HG02852 (cell line): ENCODE data around the gene GRB10.

ENCODE experiments used
- ATAC-seq: cut with Tn5 transposase; IDR thresholded peaks from one replicate; pipeline ENCODE4 v1.9.1; 2021; ENCODE audit warnings: mild to moderate bottlenecking, moderate library complexity; ENCODE audit not compliant: unreplicated experiment

GRB10 gene

GRCh38 chr7:50782375-50783208 lies at the start of gene GRB10:
Gene GRB10, minus strand, starts transcription at chr7:50782896. Its CDS starts 50,574 bp downstream, at chr7:50732322.
- no peak for ATAC-seq

DNA sequence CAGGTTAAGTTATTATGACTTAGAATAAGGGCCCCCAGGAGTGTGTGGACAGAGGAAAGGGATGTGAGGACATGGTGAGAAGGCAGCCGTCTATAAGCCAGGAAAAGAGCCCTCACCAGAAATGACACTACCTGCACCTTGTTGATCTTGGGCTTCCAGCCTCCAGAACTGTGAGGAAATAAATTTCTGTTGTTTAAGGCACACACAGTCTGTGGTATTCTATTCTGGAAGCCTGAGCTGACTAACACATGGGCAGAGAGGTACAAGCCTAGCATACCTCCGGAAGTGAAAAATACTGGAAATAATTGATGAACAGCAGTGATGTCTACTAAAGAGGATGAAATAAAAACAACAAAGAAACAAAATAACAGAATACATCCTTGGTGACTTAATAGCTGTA lies 46.1 kb upstream of the GRB10 start:
- no peak for ATAC-seq

- ATAC-seq, result no peak
These were observed 45.4 kb upstream of the GRB10 start for GRCh38 chr7:50828116-50828515.

DNA sequence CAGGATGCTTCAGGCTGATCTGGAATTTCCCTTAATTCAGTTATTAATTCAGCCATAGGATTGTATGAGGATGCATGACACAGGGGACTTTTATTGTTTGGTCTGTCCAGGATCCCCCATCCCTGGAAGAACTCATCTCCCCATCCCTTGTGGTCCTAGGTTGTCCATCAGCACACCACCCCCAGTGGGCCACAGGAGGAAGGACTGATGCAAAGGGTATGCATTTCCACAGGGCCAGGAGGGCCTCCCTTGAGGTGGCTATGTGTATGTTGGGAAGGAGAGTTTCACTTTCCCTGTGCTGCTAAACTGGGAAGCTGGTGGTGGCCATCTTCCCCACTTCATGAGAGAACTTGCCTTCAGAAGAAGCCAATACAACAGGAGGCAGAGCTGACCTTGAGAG lies 44.6 kb upstream of the GRB10 start:
- no peak for ATAC-seq

- ATAC-seq, result no peak
These were observed 43.9 kb upstream of the GRB10 start for GRCh38 chr7:50826371-50827172.

GRCh38 chr7:50825465-50825864 lies 42.8 kb upstream of the GRB10 start:
- no peak for ATAC-seq

- ATAC-seq, result no peak
These were observed 42.2 kb upstream of the GRB10 start for GRCh38 chr7:50824882-50825281.

- no peak for ATAC-seq
These were observed 40.0 kb upstream of the GRB10 start for GRCh38 chr7:50822706-50823105.

DNA sequence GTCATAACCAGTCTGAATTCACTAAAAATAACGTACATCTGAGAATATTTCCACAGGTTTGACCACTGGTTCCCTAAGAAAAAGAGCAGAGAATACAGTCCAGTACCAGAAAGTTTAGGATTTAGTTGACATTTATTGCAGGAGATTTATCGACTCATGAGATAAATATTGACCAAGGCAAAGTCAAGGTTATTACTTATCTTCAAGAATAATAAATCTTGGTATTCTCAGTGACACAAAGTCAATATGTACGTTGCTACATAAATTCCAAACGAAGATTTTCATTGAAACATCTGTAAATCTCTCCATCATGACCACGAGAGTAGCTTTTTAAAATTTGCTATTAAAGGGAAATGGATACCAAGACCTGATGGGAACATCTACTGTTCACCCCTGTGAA lies 39.4 kb upstream of the GRB10 start:
- ATAC-seq, result no peak

DNA sequence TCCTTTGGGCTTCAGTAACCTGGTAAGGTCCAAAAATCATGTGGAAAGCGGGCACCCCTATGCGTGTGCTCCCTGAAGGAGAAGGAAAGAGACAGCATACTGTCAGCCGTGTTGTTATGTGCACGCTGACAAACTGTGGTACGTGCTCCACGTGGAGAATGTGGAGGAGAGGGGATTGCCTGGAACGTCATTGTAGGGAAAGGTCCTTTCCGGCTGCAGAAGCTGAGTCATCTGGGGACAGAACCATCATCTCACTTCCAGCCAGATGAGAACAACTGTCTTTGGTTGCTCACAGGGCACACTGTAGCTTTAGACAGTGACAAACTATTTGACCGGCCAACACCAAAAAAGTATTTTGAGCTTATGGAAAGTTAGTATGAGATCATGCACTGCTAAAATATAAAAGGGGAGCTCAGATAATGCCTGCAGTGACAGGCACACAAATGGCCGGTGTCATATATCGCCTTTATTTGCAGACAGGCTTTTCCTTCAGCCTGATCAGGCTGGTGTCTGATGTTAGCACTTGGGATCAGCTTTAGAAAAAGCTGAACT lies 38.8 kb upstream of the GRB10 start:
- no peak for ATAC-seq

DNA sequence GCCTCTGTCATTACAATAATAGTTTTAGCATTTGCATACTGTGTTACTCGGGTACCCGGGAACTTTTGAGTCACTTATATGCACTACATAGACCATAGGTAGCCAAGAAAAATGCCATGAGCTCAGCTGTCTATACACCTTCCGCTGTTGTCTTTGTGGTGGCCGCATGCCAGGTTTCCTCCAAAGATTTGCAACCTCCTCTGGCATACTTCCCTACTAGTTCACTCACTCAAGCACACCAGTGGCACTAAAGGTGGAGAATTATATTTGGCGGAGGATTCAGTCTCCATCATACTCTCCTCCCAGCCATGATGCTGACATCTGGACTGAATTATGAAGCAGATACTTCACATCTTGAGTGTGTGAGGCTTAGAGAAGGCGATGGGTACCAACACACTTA lies 35.6 kb upstream of the GRB10 start:
- no peak for ATAC-seq

- ATAC-seq, result no peak
These were observed 34.9 kb upstream of the GRB10 start for GRCh38 chr7:50817561-50817960.

- ATAC-seq, result no peak
These were observed 32.4 kb upstream of the GRB10 start for GRCh38 chr7:50815138-50815537.

DNA sequence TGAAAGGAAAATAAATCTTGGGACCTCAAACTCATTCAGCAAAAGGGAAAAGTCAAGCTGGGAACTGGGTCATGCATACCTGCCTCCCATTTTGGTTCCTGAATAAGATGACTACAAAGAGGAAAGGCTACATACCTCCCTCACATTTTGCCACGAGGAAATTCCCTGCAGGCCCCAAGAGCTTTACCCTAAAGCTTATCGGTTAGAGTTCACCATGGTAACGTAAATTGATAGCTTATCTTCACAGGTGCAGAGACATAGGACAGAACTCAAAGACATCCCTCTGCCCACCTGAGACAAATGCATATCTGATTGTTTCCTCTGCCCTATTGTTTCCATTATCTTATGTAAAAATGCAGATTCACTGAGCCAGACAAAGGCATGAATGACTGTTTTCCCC lies 31.5 kb upstream of the GRB10 start:
- no peak for ATAC-seq

GRCh38 chr7:50812841-50813475 lies 30.3 kb upstream of the GRB10 start:
- ATAC-seq, result no peak

GRCh38 chr7:50812094-50812493 lies 29.4 kb upstream of the GRB10 start:
- no peak for ATAC-seq

DNA sequence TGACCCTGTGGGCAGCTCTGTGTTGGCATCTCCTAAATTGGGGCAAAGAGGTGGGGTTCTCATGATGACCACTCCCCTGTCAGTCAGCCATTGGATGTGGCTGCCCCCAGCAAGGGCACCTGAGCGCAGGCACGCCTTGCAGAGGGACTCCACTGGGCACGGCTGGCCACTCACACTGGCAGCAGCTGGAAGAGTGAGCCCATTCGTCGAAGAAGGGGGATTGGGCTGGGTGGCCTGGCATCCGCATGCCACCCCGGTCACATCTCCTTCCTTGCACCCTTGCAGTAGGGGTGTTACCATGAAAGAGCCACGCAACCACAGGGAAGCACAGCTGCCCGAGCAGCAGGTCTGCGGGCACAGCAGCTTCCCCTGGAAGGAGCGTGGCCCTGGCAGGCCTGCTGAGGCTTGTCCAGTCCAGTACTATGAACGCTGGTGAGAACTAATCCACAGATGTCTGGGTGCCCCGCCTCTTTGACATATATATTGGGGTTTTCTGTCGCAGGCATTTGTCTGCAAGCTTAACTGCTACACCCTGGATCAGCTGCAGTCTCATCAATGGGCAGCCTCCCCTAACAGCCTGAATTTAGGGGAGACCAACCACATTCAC lies 25.7 kb upstream of the GRB10 start:
- no peak for ATAC-seq

- no peak for ATAC-seq
These were observed 24.5 kb upstream of the GRB10 start for GRCh38 chr7:50807026-50807730.

- ATAC-seq, result no peak
These were observed 23.4 kb upstream of the GRB10 start for GRCh38 chr7:50806143-50806542.

DNA sequence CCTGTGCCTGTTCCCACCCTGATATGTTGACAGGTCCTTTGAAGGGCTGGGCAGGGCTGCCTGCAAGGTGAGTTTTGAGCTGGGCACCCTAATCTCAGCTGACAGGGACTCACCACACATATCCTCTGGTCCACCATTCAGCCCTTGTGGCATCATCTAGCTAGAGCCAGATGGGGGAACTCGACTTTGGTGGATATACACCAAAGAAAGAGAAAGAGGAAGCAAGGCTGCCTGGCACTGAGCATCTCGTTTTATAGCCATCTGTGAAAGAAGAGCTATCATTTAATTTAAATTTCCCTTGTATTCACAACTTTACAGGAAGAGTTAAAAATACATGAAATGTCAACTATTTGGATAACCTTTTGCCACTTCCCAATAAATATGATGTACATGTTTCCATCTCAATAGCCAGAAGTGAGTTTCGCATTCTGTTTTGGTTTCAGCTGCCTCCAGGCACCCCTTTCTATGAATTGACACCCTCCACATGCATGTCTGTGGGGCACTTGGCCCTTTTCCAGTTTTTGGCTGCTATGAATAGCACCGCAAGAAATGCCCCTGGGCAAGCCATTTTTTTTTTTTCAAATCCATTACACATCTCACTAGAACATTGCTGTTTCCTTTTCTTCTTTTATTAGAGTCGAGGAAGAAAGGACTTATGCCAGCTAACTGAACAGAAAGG lies 22.9 kb upstream of the GRB10 start:
- no peak for ATAC-seq
